Endodermal cell (in vitro differentiated cells): ENCODE measurements around the gene ARHGDIA. TPM values are rescaled to one million over a fixed set of nuclear protein-coding genes. Genes with fewer than 3 reads are reported as not detected.

Source experiments
- DNase-seq: peaks from one replicate; pipeline ENCODE4 v3.0.0-alpha.2; 2017
- H3K27ac ChIP-seq: 2 replicates; pipeline ENCODE4 v1.5.1; 2013; ENCODE audit warnings: mild to moderate bottlenecking, low read depth, low read length, moderate library complexity
- H3K27me3 ChIP-seq: 2 replicates; pipeline ENCODE4 v1.6.1; 2013; ENCODE audit warnings: mild to moderate bottlenecking, low read length, moderate library complexity; ENCODE audit not compliant: insufficient read depth, control insufficient read depth, poor library complexity, severe bottlenecking
- H3K36me3 ChIP-seq: 2 replicates; pipeline ENCODE4 v1.7.0; 2013; ENCODE audit warnings: mild to moderate bottlenecking, low read length, moderate library complexity; ENCODE audit not compliant: control insufficient read depth, insufficient read depth
- H3K4me1 ChIP-seq: one replicate; pipeline ENCODE4 v1.7.0; 2013; ENCODE audit warnings: low read length; ENCODE audit not compliant: control insufficient read depth, insufficient read depth
- H3K4me3 ChIP-seq: 2 replicates; pipeline ENCODE4 v1.5.1; 2013; ENCODE audit warnings: mild to moderate bottlenecking, low read length, moderate library complexity
- H3K9ac ChIP-seq: 2 replicates; pipeline ENCODE4 v1.6.1; 2013; ENCODE audit warnings: mild to moderate bottlenecking, low read length, moderate library complexity; ENCODE audit not compliant: poor library complexity, severe bottlenecking; ENCODE audit errors: extremely low read depth
- H3K9me3 ChIP-seq: 2 replicates; pipeline ENCODE4 v1.6.1; 2013; ENCODE audit warnings: mild to moderate bottlenecking, low read length, moderate library complexity; ENCODE audit not compliant: control insufficient read depth
- H3K27ac Mint-ChIP-seq: 2 replicates; pipeline ENCODE4 v1.8.0; 2020; ENCODE audit warnings: mixed read lengths
- H3K27me3 Mint-ChIP-seq: 2 replicates; pipeline ENCODE4 v1.8.0; 2021; ENCODE audit warnings: mild to moderate bottlenecking, mixed read lengths; ENCODE audit not compliant: insufficient read depth
- H3K36me3 Mint-ChIP-seq: 2 replicates; pipeline ENCODE4 v1.8.0; 2020; ENCODE audit warnings: low read depth, mixed read lengths
- H3K4me1 Mint-ChIP-seq: 2 replicates; pipeline ENCODE4 v1.8.0; 2020; ENCODE audit warnings: mixed read lengths
- H3K4me3 Mint-ChIP-seq: 2 replicates; pipeline ENCODE4 v1.8.0; 2020; ENCODE audit warnings: mild to moderate bottlenecking, moderate library complexity, mixed read lengths
- H3K9me3 Mint-ChIP-seq: 2 replicates; pipeline ENCODE4 v1.8.0; 2020; ENCODE audit warnings: mild to moderate bottlenecking, mixed read lengths
- WGBS, 2 experiments: methylation state at CpG; one replicate each; pipeline versions ENCODE4 v1.1.5 to v1.1.7; 2013; ENCODE audit warnings: missing lambda C conversion rate in 2 of 2, mixed read lengths in 1 of 2; ENCODE audit not compliant: insufficient coverage in 1 of 2, insufficient read length in 1 of 2; 5-methylcytosine and 5-hydroxymethylcytosine counted together
- total RNA-seq, 2 donors: library from RNA; stranded (reverse); fragmentation: NEBNext Ultra II Directional in 1 of 2; extraction: Animal tissue kit (Norgen Biotek cat#: 25700) in 1 of 2; gene quantifications; 2 replicates in 1 of 2; 3 replicates in 1 of 2; pipeline ENCODE4 v1.2.1, GENCODE V29; 2021
- TF ChIP-seq, protein P1 (sequence below): fragments of 200-600 bp; sonication (generic); conservative IDR thresholded peaks from 2 replicates; pipeline ENCODE4 v1.5.0; 2021; ENCODE audit warnings: antibody characterized with exemption, mild to moderate bottlenecking

The ARHGDIA gene
- total RNA-seq, 2 donors from 2014 or later, result 240 to 254 TPM

- H3K9me3 Mint-ChIP-seq, result no peaks in the 10 kb centered on the region
- TF ChIP-seq, protein P1, sequence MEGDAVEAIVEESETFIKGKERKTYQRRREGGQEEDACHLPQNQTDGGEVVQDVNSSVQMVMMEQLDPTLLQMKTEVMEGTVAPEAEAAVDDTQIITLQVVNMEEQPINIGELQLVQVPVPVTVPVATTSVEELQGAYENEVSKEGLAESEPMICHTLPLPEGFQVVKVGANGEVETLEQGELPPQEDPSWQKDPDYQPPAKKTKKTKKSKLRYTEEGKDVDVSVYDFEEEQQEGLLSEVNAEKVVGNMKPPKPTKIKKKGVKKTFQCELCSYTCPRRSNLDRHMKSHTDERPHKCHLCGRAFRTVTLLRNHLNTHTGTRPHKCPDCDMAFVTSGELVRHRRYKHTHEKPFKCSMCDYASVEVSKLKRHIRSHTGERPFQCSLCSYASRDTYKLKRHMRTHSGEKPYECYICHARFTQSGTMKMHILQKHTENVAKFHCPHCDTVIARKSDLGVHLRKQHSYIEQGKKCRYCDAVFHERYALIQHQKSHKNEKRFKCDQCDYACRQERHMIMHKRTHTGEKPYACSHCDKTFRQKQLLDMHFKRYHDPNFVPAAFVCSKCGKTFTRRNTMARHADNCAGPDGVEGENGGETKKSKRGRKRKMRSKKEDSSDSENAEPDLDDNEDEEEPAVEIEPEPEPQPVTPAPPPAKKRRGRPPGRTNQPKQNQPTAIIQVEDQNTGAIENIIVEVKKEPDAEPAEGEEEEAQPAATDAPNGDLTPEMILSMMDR, result no peak
- no peaks in the 10 kb centered on the region for H3K27me3 Mint-ChIP-seq
- H3K9ac ChIP-seq, result no peak overlapping the region
- H3K27me3 ChIP-seq, result no peaks in the 10 kb centered on the region
- no peak for DNase-seq
- H3K27ac ChIP-seq, result no peak overlapping the region
- no peaks in the 10 kb centered on the region for H3K4me1 ChIP-seq
- no peak overlapping the region for H3K27ac Mint-ChIP-seq
- peaks cover 9% of the 10 kb centered on the region for H3K4me1 Mint-ChIP-seq
- H3K4me3 Mint-ChIP-seq, result no peak overlapping the region
- no peak overlapping the region for H3K4me3 ChIP-seq
- 86 to 89% methylated on average over 7 to 11 of the region's 11 CpGs for WGBS, 2 experiments
- H3K36me3 Mint-ChIP-seq, result peaks cover 7% of the 10 kb centered on the region
- H3K9me3 ChIP-seq, result no peaks in the 10 kb centered on the region
- no peaks in the 10 kb centered on the region for H3K36me3 ChIP-seq
Measured at GRCh38 chr17:81824595-81824994, 46.5 kb downstream of the ARHGDIA start.

DNA sequence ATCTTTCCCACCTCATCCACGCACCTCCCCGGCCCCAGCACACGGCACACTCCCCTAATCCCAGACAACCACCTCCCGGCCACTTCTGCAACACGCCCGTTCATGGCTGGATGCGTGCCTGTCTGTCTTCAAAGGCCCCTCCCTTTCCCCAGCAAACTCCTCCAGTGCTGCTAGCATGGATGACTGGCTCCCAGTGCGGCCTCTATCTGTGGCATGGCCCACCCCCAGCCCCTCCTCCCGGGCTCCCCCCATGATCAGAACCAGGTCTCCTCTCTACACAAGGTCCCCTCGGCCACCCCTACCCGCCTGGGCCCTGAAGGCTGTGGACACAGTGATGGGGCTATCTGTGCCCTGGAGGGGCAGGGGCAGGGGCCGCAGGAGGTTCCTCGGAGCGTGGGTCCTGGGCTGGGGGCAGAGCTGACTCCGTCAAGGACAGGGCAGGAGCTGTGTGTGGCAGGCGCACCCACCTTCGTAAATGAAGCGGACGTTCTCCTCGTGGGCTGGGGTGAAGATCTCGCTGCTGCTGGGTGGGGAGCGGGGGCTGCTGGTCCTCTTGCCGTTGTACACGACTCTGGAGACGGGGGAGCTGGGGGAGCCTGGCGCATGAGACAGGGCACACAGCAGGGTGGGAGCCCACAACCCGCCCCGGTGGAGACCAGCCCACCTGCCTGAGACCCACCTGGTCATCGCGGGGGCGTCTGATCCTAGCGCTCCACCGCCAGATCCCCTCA, 47.2 kb downstream of the ARHGDIA start:
- H3K27ac Mint-ChIP-seq, result no peak overlapping the region
- no peaks in the 10 kb centered on the region for H3K27me3 Mint-ChIP-seq
- H3K9me3 Mint-ChIP-seq, result no peaks in the 10 kb centered on the region
- 93 to 95% methylated on average over 24 to 33 of the region's 33 CpGs for WGBS, 2 experiments
- peaks cover 9% of the 10 kb centered on the region for H3K4me1 Mint-ChIP-seq
- no peak for DNase-seq
- Histone ChIP-seq H3K9me3 (no peaks in the 10 kb centered on the region), H3K36me3 (no peaks in the 10 kb centered on the region), H3K27ac (no peak overlapping the region), H3K27me3 (no peaks in the 10 kb centered on the region), H3K9ac (no peak overlapping the region), H3K4me1 (no peaks in the 10 kb centered on the region), H3K4me3 (no peak overlapping the region)
- TF ChIP-seq, protein P1, result no peak
- peaks cover 7% of the 10 kb centered on the region for H3K36me3 Mint-ChIP-seq
- no peak overlapping the region for H3K4me3 Mint-ChIP-seq

DNA sequence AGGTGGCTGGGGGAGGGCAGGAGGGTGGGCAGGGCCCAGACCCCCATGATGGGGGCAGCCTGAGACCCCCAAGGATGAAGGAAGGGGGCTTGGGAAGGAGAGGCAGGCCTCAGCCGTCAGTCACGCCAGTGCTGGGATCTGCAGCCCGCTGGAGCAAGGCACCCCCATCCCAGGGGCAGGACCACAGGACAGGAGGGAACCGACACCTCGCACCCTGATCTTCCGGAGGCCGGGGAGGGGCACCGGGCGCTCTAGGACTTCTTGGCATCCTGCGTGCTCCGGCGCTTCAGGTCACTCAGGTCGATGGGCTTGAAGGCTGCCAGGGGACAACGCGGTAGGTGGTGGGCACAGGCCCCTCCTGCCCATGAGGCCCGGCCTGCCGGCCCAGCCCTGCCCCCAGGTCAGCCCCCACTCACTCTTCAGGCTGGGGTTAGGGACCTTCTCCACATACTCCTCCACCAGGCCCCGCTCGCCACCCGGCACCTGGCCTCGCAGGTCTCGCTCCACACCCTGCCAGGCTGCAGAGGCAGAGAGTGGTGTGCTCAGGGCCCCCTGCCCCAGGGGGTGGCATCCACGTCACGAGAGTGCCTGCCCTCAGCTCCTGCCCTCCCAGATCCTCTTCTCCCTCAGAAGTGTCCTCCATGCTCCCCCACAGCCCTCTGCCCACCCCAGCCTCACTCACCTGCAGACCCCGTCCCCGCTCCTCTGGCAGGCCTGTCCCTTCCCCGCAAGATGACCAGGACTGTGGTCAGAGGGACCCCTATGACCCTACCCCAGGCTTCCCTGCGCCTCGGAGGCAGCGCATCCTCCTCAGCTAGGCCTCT, 47.9 kb downstream of the ARHGDIA start:
- no peak overlapping the region for H3K9ac ChIP-seq
- H3K4me3 ChIP-seq, result no peak overlapping the region
- no peaks in the 10 kb centered on the region for H3K27me3 ChIP-seq
- no peak overlapping the region for H3K27ac ChIP-seq
- Mint-ChIP-seq H3K27ac (no peak overlapping the region), H3K27me3 (no peaks in the 10 kb centered on the region), H3K4me1 (peaks cover 5% of the 10 kb centered on the region), H3K4me3 (no peak overlapping the region), H3K9me3 (no peaks in the 10 kb centered on the region), H3K36me3 (peaks cover 7% of the 10 kb centered on the region)
- no peaks in the 10 kb centered on the region for H3K4me1 ChIP-seq
- H3K36me3 ChIP-seq, result no peaks in the 10 kb centered on the region
- no peaks in the 10 kb centered on the region for H3K9me3 ChIP-seq
- WGBS, 2 experiments, result 93 to 96% methylated on average over 20 to 30 of the region's 30 CpGs
- TF ChIP-seq, protein P1, result no peak
- DNase-seq, result no peak
